ENCODE data around the gene CLDN22.

The CLDN22 gene

GRCh38 chr4:183320211-183321059 is at the start of gene CLDN22:
Gene CLDN22, minus strand, starts transcription at chr4:183320276. Its CDS starts 58 bp downstream, at chr4:183320218.
- DNase-seq (ENCODE audit: low read depth in 2 of 2): no peak

DNA sequence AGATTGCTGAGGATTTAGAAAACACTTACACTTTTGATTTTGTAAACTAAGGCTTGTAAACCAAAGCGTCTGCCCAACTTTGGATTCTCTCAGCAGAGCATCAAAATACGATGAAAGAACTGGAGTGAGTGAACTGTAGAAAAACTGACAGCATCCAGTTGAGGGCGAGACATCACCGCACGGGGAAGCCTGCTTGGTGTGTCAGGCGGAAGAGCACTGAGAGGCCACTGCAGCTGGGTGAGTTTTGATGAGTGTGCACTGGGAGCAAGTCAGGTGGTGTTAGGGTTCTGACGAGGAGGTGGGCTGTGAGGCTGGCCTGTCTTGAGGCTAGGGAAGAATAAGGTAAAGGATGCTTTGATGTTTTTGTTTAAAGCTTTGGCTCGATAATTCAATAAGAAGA is 49.0 kb upstream of the CLDN22 start:
- no peak for DNase-seq (ENCODE audit: low read depth in 2 of 2)

DNA sequence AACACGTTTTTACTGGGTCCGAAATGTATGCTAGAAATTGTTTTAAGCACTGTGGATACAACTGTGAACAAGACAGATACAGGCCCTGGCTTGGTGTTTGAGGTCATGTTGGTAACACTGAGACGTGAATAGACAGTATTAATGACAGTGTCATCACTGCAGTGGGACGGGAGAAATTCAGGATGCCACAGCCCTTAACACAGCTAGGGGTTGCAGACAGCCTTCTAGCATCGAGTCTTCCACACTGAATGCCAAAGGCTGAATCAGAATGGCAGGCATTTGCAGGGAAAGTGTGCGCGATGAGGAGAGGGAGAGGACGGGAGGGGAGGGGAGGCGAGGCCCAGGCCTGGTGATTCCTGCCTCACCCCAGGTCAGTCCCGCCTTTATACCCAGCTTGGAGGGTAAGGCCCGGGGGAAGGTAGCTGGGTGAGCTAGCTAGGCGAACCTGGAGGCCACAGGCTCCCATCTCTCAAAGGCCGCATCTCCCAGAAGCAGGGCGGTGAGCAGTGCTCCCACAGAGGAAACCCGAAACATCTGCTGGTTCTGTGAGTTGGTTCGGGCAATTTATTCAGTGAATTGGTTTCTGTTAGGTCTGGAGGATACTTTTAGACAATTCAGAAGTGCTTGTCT is 46.2 kb upstream of the CLDN22 start:
- no peak for DNase-seq (ENCODE audit: low read depth in 2 of 2)

- no peak for DNase-seq (ENCODE audit: low read depth in 2 of 2)
Observed at GRCh38 chr4:183364025-183364424, 43.9 kb upstream of the CLDN22 start.

DNA sequence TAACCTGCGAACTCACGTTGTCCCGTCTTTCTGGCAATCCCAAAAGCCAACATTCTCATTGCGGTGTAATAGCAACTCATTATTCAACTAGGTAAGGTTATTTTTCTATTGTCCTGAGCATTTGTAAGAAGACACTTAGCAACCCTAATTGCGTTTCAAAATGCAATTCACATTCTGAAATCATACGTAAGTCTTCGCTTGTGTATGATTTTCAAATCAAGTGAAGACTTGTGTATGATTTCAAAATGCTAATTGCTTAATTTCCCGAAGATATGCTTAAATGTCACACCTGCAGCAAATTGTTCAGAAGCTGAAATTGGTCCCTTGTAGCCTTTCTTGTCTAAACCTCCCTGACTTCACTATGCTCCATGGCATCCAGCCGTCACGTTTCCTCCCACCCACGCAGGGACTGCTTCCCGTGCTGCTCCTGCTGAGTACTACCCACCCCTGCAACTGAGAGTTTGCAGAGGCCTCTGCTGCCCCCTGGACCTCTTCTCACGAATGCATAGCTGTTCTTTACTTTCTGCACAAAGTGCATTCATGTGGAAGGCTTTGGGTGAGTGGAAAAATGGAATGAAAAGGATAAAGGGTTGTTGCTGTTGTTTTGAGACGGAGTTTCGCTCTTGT is 43.0 kb upstream of the CLDN22 start:
- DNase-seq (ENCODE audit: low read depth in 2 of 2): no peak

- DNase-seq (ENCODE audit: low read depth in 2 of 2): no peak
Observed at GRCh38 chr4:183362036-183362435, 42.0 kb upstream of the CLDN22 start.

- no peak for DNase-seq (ENCODE audit: low read depth in 2 of 2)
Observed at GRCh38 chr4:183360161-183360919, 40.3 kb upstream of the CLDN22 start.

DNA sequence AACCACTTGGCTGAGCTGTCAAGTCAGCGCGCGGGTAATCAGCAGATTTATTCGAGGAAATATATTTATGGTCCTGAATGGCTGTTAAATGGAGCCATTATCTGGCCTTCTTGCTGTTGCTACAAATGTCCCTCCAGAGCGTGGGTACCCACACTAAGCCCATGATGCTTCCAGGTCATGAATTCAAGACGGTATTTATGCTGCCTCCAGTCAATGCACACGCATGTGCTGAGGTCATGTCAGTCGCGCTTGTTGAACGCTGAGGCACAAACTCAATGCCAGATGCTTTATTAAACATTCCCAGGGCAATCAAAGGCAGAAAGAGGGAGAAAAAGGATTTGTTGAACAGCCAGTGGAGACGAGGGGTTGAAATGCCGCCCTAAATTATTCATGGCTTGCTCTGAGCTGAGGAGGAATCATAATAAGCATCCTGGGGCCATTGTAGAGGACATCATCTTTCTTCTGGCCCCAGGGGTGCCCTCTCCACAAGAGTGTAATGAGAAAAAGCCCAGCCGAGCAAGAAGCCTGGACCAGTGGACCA is 38.2 kb upstream of the CLDN22 start:
- DNase-seq (ENCODE audit: low read depth in 2 of 2): no peak

- DNase-seq (ENCODE audit: low read depth in 2 of 2): no peak
Observed at GRCh38 chr4:183356931-183357675, 37.0 kb upstream of the CLDN22 start.

- no peak for DNase-seq (ENCODE audit: low read depth in 2 of 2)
Observed at GRCh38 chr4:183356173-183356830, 36.2 kb upstream of the CLDN22 start.

DNA sequence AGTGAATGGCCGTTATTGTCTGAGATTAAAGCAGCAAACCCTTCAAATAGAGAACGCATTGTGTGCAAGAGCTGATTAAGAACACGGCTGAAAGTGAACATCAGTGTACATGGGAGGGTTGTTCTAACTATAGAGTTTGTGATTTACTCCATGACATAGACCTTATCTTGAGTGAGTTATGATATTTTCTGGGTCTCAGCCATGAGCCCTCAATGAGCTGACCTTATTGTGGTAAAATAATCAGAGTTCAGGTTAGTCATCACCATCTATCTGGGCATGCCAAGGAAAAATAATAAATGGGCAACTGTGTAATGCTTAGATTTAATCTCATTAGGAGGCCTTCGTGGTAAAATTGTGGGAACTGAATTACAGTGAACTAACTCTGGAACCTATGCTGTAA is 35.3 kb upstream of the CLDN22 start:
- DNase-seq (ENCODE audit: low read depth in 2 of 2): no peak

GRCh38 chr4:183354219-183354618 is 34.1 kb upstream of the CLDN22 start:
- no peak for DNase-seq (ENCODE audit: low read depth in 2 of 2)

GRCh38 chr4:183353557-183353956 is 33.5 kb upstream of the CLDN22 start:
- DNase-seq (ENCODE audit: low read depth in 2 of 2): no peak

GRCh38 chr4:183352546-183352945 is 32.5 kb upstream of the CLDN22 start:
- no peak for DNase-seq (ENCODE audit: low read depth in 2 of 2)

GRCh38 chr4:183350317-183351071 is 30.4 kb upstream of the CLDN22 start:
- no peak for DNase-seq (ENCODE audit: low read depth in 2 of 2)

DNA sequence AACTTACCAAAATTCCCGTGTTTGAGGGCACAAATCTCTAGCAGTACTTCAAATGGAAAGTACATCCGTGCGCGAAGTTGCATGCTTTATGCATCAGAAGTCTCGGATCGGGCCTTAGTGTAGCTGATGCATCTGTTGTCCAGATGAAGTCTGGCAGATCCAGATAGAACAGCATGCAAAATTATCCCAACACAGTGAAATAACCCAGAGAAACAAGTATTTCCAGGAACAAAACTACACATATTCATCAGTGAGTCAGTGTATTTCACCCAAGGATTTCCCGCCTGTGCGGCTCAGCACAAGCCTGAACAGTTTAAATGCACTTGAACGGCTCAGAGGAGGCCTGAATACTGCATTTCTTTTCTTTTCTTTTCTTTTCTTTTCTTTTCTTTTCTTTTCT is 29.6 kb upstream of the CLDN22 start:
- no peak for DNase-seq (ENCODE audit: low read depth in 2 of 2)

DNA sequence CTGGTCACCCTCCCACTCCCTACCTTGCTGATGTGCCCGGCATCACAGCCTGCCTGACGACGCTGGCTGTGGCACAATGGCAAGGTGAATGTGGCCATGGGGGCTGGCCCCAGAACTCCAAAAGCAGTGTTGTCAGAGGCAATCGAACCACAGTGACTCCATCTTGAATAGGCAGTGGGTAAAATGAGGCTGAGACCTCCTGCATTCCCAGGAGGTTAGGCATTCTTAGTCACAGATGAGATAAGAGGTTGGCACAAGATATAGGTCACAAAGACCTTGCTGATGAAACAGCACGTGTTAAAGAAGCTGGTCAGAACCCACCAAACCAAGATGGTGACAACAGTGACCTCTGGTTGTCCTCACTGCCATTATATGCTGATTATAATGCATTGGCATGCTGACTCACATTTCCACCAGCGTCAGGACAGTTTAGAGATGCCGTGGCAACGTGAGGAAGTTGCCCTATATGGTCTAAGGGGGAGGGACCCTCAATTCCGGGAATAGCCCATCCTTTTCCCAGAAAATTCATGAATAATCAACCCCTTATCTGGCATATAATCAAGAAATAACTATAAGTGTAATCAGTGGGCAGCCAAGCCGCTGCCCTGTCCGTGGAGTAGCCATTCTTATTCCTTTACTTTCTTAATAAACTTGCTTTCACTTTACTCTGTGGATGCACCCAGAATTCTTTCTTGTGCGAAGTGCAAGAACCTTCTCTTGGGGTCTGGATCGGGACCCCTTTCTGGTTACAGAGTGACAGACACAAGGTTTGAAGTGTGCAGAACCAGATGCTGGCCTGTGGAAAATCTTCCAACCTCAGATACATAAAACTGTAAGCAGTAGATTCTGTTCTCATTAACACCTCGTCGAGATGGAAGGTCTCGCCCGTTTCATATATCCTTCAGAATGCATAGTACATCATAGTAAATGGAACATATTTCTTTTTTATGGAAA is 28.9 kb upstream of the CLDN22 start:
- no peak for DNase-seq (ENCODE audit: low read depth in 2 of 2)

GRCh38 chr4:183348136-183348535 is 28.1 kb upstream of the CLDN22 start:
- DNase-seq (ENCODE audit: low read depth in 2 of 2): no peak

GRCh38 chr4:183347566-183347965 is 27.5 kb upstream of the CLDN22 start:
- DNase-seq (ENCODE audit: low read depth in 2 of 2): no peak
